Testis (tissue), 3 donors: Measurements from ENCODE around the gene GDPGP1. TPM values are rescaled to one million over a fixed set of nuclear protein-coding genes. Genes with fewer than 3 reads are reported as not detected.
"Not testable (repeated sequence)": the region's sequence is repeated elsewhere in the genome, so short reads cannot be mapped to it uniquely, and the experiment has no call there.

Source experiments
- DNase-seq: peaks from one replicate; pipeline ENCODE4 v3.0.0-alpha.2; 2019
- H3K27ac ChIP-seq, 2 donors: fragments of 200-600 bp; sonication (generic); one replicate each; pipeline ENCODE4 v1.5.1; 2019
- H3K27me3 ChIP-seq: fragments of 200-600 bp; sonication (generic); one replicate; pipeline ENCODE4 v1.5.1; 2019
- H3K36me3 ChIP-seq: fragments of 200-600 bp; sonication (generic); one replicate; pipeline ENCODE4 v1.5.1; 2017; ENCODE audit warnings: low read depth; ENCODE audit errors: missing control alignments
- H3K4me1 ChIP-seq: fragments of 200-600 bp; sonication (generic); one replicate; pipeline ENCODE4 v1.5.1; 2019
- H3K4me3 ChIP-seq, 2 donors: fragments of 200-600 bp; sonication (generic); one replicate each; pipeline ENCODE4 v1.5.1; 2017 to 2019
- H3K9me3 ChIP-seq: fragments of 200-600 bp; sonication (generic); one replicate; pipeline ENCODE4 v1.5.1; 2017
- CTCF ChIP-seq, 3 experiments: fragments of 450-650 bp in 2 of 3; fragments of 200-600 bp in 1 of 3; sonication (generic) in 1 of 3; IDR thresholded peaks; one replicate each; pipeline ENCODE4 v1.5.1; 2016 to 2019; ENCODE audit warnings: antibody characterized with exemption in 3 of 3, mild to moderate bottlenecking in 2 of 3, moderate library complexity in 1 of 3
- POLR2A ChIP-seq: fragments of 450-650 bp; IDR thresholded peaks from one replicate; pipeline ENCODE4 v1.6.1; 2017; ENCODE audit warnings: antibody characterized with exemption, mild to moderate bottlenecking, moderate library complexity
- WGBS, 2 donors: methylation state at CpG; one replicate each; pipeline ENCODE4 v1.1.5; 2018; 5-methylcytosine and 5-hydroxymethylcytosine counted together
- intact Hi-C: fragments of 100-400 bp; cut with DNase I; formaldehyde crosslinking; loops from one replicate; pipeline ENCODE4 v1.15.1; 2023; ENCODE audit warnings: low total_unique reads
- polyA plus RNA-seq: library from polyadenylated mRNA; stranded (reverse); fragments of 350-450 nt; fragmentation: Illumina TruSeq; extraction: RNeasy Lipid Tissue Mini Kit (QIAGEN cat#74804); gene quantifications from one replicate; pipeline ENCODE4 v1.2.3, GENCODE V29; 2014; ENCODE audit warnings: low read depth, low replicate concordance; ENCODE audit not compliant: insufficient read depth
- total RNA-seq, 2 donors: library from RNA; depleted of rRNA; stranded (reverse); fragments of >200 nt; gene quantifications; one replicate each; pipeline ENCODE4 v1.2.3, GENCODE V29; 2016

The GDPGP1 gene
- total and polyA plus RNA-seq, 3 donors from 2014 or later, result 6.2 to 16.1 (median 8.9) TPM

- no peaks in the 10 kb centered on the region for H3K9me3 ChIP-seq
- H3K4me3 ChIP-seq, result peak overlapping the region; percentile 57 to 58
- intact Hi-C loops, result no loop called here
- H3K27me3 ChIP-seq, result no peaks in the 10 kb centered on the region
- H3K4me1 ChIP-seq, result peaks cover 5% of the 10 kb centered on the region
- TF ChIP-seq CTCF (IDR thresholded peaks at IDR 0.05), result no peak
- no peak for TF ChIP-seq POLR2A
- no peak for DNase-seq
- H3K36me3 ChIP-seq, result no peaks in the 10 kb centered on the region
- 49 to 55% methylated on average over 6 of the region's 6 CpGs for WGBS, 2 donors
- peak overlapping the region in 1 of 2 donors; percentile 28 for H3K27ac ChIP-seq
Observed at GRCh38 chr15:90248789-90249202, 14.8 kb downstream of the GDPGP1 start.

GRCh38 chr15:90249203-90249863 is 15.3 kb downstream of the GDPGP1 start, which contains the start of gene TTLL13:
TSS of gene TTLL13 (plus strand) at chr15:90249556. CDS start at chr15:90250631, 1,075 bp downstream.
- no peaks in the 10 kb centered on the region for H3K9me3 ChIP-seq
- no peaks in the 10 kb centered on the region for H3K27me3 ChIP-seq
- 0 to 1% methylated on average over 14 to 44 of the region's 44 CpGs for WGBS, 2 donors
- H3K4me1 ChIP-seq, result peaks cover 5% of the 10 kb centered on the region
- no peak for TF ChIP-seq POLR2A
- TF ChIP-seq CTCF (IDR thresholded peaks at IDR 0.05), result no peak
- intact Hi-C loops, result no loop called here
- peak within 1 kb of the TSS; percentile 57 to 58 for H3K4me3 ChIP-seq
- no peaks in the 10 kb centered on the region for H3K36me3 ChIP-seq
- H3K27ac ChIP-seq, result peak within 1 kb of the TSS in 1 of 2 donors; percentile 64
- DNase-seq, result peak; percentile 98

GRCh38 chr15:90257776-90258175 is 23.8 kb downstream of the GDPGP1 start:
- Histone ChIP-seq H3K36me3 (no peaks in the 10 kb centered on the region), H3K4me1 (no peaks in the 10 kb centered on the region), H3K4me3 (no peak overlapping the region), H3K27ac (no peak overlapping the region), H3K9me3 (no peaks in the 10 kb centered on the region), H3K27me3 (no peaks in the 10 kb centered on the region)
- intact Hi-C loops, result no loop called here
- WGBS, 2 donors, result 80% methylated on average over 7 of the region's 7 CpGs; no CpG with 5 or more reads in 1 of the 2 donors
- no peak for DNase-seq
- no peak for TF ChIP-seq CTCF (IDR thresholded peaks at IDR 0.05)
- TF ChIP-seq POLR2A, result no peak

- no peak for DNase-seq
- Histone ChIP-seq H3K27me3 (no peaks in the 10 kb centered on the region), H3K9me3 (no peaks in the 10 kb centered on the region), H3K27ac (no peak overlapping the region), H3K4me1 (peaks cover 3% of the 10 kb centered on the region), H3K4me3 (no peak overlapping the region), H3K36me3 (no peaks in the 10 kb centered on the region)
- TF ChIP-seq CTCF (IDR thresholded peaks at IDR 0.05) (no peak), POLR2A (no peak)
- WGBS, 2 donors, result 85 to 91% methylated on average over 5 of the region's 5 CpGs
- intact Hi-C loops, result no loop called here
Observed at GRCh38 chr15:90259524-90259923, 25.5 kb downstream of the GDPGP1 start.

- DNase-seq, H3K4me3 ChIP-seq, H3K9me3 ChIP-seq, H3K4me1 ChIP-seq, H3K36me3 ChIP-seq, intact Hi-C loops, H3K27ac ChIP-seq, H3K27me3 ChIP-seq: not testable (repeated sequence)
- WGBS, 2 donors, result 90 to 92% methylated on average over 5 to 6 of the region's 6 CpGs
Observed at GRCh38 chr15:90260731-90261130, 26.7 kb downstream of the GDPGP1 start.
